GM15510 (cell line): ENCODE measurements around the gene CEP128.

Source experiments
- POLR2A ChIP-seq: IDR thresholded peaks from 3 replicates; pipeline ENCODE4 v1.6.1; 2011; ENCODE audit warnings: borderline replicate concordance; ENCODE audit not compliant: insufficient read length; ENCODE audit errors: extremely low read depth

CEP128 gene

GRCh38 chr14:80567905-80568536 is 373.5 kb downstream of the CEP128 start:
- TF ChIP-seq POLR2A: no peak

GRCh38 chr14:80565001-80565400 is 376.5 kb downstream of the CEP128 start:
- no peak for TF ChIP-seq POLR2A

- no peak for TF ChIP-seq POLR2A
Measured at GRCh38 chr14:80564051-80564450, 377.5 kb downstream of the CEP128 start.

- TF ChIP-seq POLR2A: no peak
Measured at GRCh38 chr14:80560800-80561657, 380.5 kb downstream of the CEP128 start.

- no peak for TF ChIP-seq POLR2A
Measured at GRCh38 chr14:80554139-80554538, 387.4 kb downstream of the CEP128 start.

GRCh38 chr14:80549141-80549540 is 392.4 kb downstream of the CEP128 start:
- TF ChIP-seq POLR2A: no peak

GRCh38 chr14:80545935-80546854 is 395.3 kb downstream of the CEP128 start:
- TF ChIP-seq POLR2A: no peak

- no peak for TF ChIP-seq POLR2A
Measured at GRCh38 chr14:80544366-80544765, 397.2 kb downstream of the CEP128 start.

GRCh38 chr14:80543211-80543610 is 398.3 kb downstream of the CEP128 start:
- TF ChIP-seq POLR2A: no peak

GRCh38 chr14:80538633-80539375 is 402.7 kb downstream of the CEP128 start:
- TF ChIP-seq POLR2A: no peak

GRCh38 chr14:80537626-80538025 is 403.9 kb downstream of the CEP128 start:
- no peak for TF ChIP-seq POLR2A

- no peak for TF ChIP-seq POLR2A
Measured at GRCh38 chr14:80536456-80536855, 405.1 kb downstream of the CEP128 start.

- TF ChIP-seq POLR2A: no peak
Measured at GRCh38 chr14:80535171-80535570, 406.4 kb downstream of the CEP128 start.

- no peak for TF ChIP-seq POLR2A
Measured at GRCh38 chr14:80523518-80524117, 417.9 kb downstream of the CEP128 start.
